Neural cell (in vitro differentiated cells): ENCODE measurements around the gene MRPS6. TPM values are rescaled to one million over a fixed set of nuclear protein-coding genes. Genes with fewer than 3 reads are reported as not detected.

Source experiments
- H2AFZ ChIP-seq: fragments of 200-600, 300-800 bp; sonication (generic), shearing (Covaris generic); 2 replicates; pipeline ENCODE4 v1.6.0; 2014; ENCODE audit warnings: low read depth, mild to moderate bottlenecking, antibody characterized with exemption, low read length, moderate library complexity
- H3F3A ChIP-seq: fragments of 200-600 bp; shearing (Covaris generic); 2 replicates; pipeline ENCODE4 v1.6.1; 2016; ENCODE audit warnings: mild to moderate bottlenecking, moderate library complexity, mixed read lengths, antibody characterized with exemption, low read length; ENCODE audit not compliant: insufficient read depth, poor library complexity, severe bottlenecking
- H3K27ac ChIP-seq: fragments of 200-600, 300-800 bp; sonication (generic), shearing (Covaris generic); 2 replicates; pipeline ENCODE4 v1.5.1; 2014; ENCODE audit warnings: mild to moderate bottlenecking, low read length, moderate library complexity
- H3K27me3 ChIP-seq: fragments of 300-800, 200-600 bp; sonication (generic), shearing (Covaris generic); 2 replicates; pipeline ENCODE4 v1.6.0; 2014; ENCODE audit warnings: mild to moderate bottlenecking, low read depth, low read length, moderate library complexity; ENCODE audit not compliant: insufficient read depth
- H3K36me3 ChIP-seq: fragments of 300-800, 200-600 bp; sonication (generic), shearing (Covaris generic); 2 replicates; pipeline ENCODE4 v1.5.1; 2014; ENCODE audit warnings: mild to moderate bottlenecking, antibody characterized with exemption, low read length, moderate library complexity; ENCODE audit not compliant: insufficient read depth
- H3K4me2 ChIP-seq: fragments of 300-800, 200-600 bp; sonication (generic), shearing (Covaris generic); 2 replicates; pipeline ENCODE4 v1.6.0; 2014; ENCODE audit warnings: mild to moderate bottlenecking, low read length
- H3K4me3 ChIP-seq: fragments of 300-800, 200-600 bp; sonication (generic), shearing (Covaris generic); 2 replicates; pipeline ENCODE4 v1.5.1; 2014; ENCODE audit warnings: mild to moderate bottlenecking, low read length, moderate library complexity
- H3K79me2 ChIP-seq: fragments of 200-600 bp; shearing (Covaris generic); replicated peaks from 2 replicates; pipeline ENCODE4 v1.6.0; 2014; ENCODE audit warnings: mild to moderate bottlenecking, low read length, moderate library complexity; ENCODE audit not compliant: insufficient read depth
- H3K9ac ChIP-seq: fragments of 300-800, 200-600 bp; sonication (generic), shearing (Covaris generic); 2 replicates; pipeline ENCODE4 v1.6.1; 2016; ENCODE audit warnings: mild to moderate bottlenecking, low read length, mixed read lengths
- H3K9me2 ChIP-seq: fragments of 200-600 bp; shearing (Covaris generic); 2 replicates; pipeline ENCODE4 v1.6.1; 2016; ENCODE audit warnings: mild to moderate bottlenecking, low read length, mixed read lengths; ENCODE audit not compliant: insufficient read depth
- H3K9me3 ChIP-seq: fragments of 200-600, 300-800 bp; sonication (generic), shearing (Covaris generic); 2 replicates; pipeline ENCODE4 v1.6.1; 2016; ENCODE audit warnings: mild to moderate bottlenecking, mixed run types, low read length, moderate library complexity, mixed read lengths
- H4K20me1 ChIP-seq: fragments of 200-600 bp; shearing (Covaris generic); 2 replicates; pipeline ENCODE4 v1.6.1; 2016; ENCODE audit warnings: mild to moderate bottlenecking, mixed run types; ENCODE audit not compliant: insufficient read depth
- EP300 ChIP-seq: fragments of 450-650 bp; conservative IDR thresholded peaks from 2 replicates; pipeline ENCODE4 v1.6.1; 2014; ENCODE audit warnings: antibody characterized with exemption, mild to moderate bottlenecking, moderate library complexity; ENCODE audit not compliant: poor library complexity, severe bottlenecking
- EZH2 ChIP-seq: fragments of 200-600, 300-800 bp; shearing (Covaris generic), sonication (generic); IDR thresholded peaks from 2 replicates; pipeline ENCODE4 v1.6.1; 2014; ENCODE audit warnings: antibody characterized with exemption, low read length, borderline replicate concordance, mild to moderate bottlenecking; ENCODE audit not compliant: insufficient read depth, poor library complexity, severe bottlenecking
- MXI1 ChIP-seq: fragments of 450-650 bp; conservative IDR thresholded peaks from 2 replicates; pipeline ENCODE4 v1.6.1; 2014; ENCODE audit warnings: antibody characterized with exemption, mild to moderate bottlenecking; ENCODE audit not compliant: poor library complexity, severe bottlenecking
- POLR2AphosphoS5 ChIP-seq: IDR thresholded peaks from 2 replicates; pipeline ENCODE4 v1.6.1; 2012
- RAD21 ChIP-seq: fragments of 450-650 bp; conservative IDR thresholded peaks from 2 replicates; pipeline ENCODE4 v1.6.1; 2014; ENCODE audit warnings: antibody characterized with exemption, mild to moderate bottlenecking, moderate library complexity
- SMC3 ChIP-seq: fragments of 450-650 bp; conservative IDR thresholded peaks from 2 replicates; pipeline ENCODE4 v1.6.1; 2014; ENCODE audit warnings: antibody characterized with exemption, mild to moderate bottlenecking, moderate library complexity; ENCODE audit not compliant: poor library complexity
- TAF1 ChIP-seq: IDR thresholded peaks from 2 replicates; pipeline ENCODE4 v1.6.1; 2012; ENCODE audit warnings: low read depth
- polyA plus RNA-seq: library from polyadenylated mRNA; depleted of rRNA; stranded (reverse); fragments of >200 nt; gene quantifications from 2 replicates; pipeline ENCODE4 v1.2.3, GENCODE V29; 2014
- TF ChIP-seq, protein P1 (sequence below): fragments of 450-650 bp; IDR thresholded peaks from 2 replicates; pipeline ENCODE4 v1.5.1; 2014; ENCODE audit warnings: antibody characterized with exemption, mild to moderate bottlenecking, moderate library complexity; ENCODE audit not compliant: poor library complexity, severe bottlenecking
- TF ChIP-seq, protein P2 (sequence below): IDR thresholded peaks from 2 replicates; pipeline ENCODE4 v1.6.1; 2012; ENCODE audit warnings: borderline replicate concordance

The MRPS6 gene
- polyA plus RNA-seq, 1 donor from 2014 or later: 70.1 TPM

DNA sequence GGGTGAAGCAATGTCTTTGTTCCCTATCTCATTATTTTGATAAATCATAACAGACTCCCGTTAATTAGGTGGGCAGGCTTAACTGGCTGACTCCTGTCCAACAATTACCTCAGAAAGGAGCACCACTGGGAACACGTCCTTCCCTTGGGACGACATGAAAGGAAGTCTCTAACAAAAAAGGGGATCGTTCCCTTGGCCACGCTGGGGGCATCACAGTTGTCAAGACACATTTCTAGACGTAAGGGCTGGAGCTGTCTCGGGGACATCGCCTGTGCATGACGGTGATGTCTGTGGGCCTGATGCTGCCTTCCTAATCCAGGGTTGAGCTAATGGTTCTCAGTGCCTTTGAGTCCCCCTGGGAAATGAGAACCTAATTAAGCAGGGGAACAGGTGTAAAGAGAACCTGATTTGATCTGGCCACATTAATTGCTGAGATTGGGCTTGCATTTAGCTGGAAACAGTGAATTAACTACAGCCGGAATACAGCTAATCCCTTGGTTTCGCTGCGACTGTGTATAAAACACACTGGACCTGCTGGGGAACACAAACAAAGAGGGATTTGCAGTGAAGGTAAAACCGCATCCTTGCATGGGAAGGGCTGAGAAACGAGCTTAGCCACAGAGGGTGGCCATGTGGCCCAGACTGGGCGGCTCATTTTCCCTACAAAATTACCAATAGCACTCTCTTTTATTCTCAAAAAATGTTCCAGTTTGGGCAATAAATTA, 111.8 kb downstream of the MRPS6 start:
- TF ChIP-seq EZH2 (no peak), MXI1 (no peak), RAD21 (no peak), TAF1 (no peak), POLR2AphosphoS5 (no peak), SMC3 (no peak)
- TF ChIP-seq, protein P1, sequence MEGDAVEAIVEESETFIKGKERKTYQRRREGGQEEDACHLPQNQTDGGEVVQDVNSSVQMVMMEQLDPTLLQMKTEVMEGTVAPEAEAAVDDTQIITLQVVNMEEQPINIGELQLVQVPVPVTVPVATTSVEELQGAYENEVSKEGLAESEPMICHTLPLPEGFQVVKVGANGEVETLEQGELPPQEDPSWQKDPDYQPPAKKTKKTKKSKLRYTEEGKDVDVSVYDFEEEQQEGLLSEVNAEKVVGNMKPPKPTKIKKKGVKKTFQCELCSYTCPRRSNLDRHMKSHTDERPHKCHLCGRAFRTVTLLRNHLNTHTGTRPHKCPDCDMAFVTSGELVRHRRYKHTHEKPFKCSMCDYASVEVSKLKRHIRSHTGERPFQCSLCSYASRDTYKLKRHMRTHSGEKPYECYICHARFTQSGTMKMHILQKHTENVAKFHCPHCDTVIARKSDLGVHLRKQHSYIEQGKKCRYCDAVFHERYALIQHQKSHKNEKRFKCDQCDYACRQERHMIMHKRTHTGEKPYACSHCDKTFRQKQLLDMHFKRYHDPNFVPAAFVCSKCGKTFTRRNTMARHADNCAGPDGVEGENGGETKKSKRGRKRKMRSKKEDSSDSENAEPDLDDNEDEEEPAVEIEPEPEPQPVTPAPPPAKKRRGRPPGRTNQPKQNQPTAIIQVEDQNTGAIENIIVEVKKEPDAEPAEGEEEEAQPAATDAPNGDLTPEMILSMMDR: no peak
- TF ChIP-seq, protein P2, sequence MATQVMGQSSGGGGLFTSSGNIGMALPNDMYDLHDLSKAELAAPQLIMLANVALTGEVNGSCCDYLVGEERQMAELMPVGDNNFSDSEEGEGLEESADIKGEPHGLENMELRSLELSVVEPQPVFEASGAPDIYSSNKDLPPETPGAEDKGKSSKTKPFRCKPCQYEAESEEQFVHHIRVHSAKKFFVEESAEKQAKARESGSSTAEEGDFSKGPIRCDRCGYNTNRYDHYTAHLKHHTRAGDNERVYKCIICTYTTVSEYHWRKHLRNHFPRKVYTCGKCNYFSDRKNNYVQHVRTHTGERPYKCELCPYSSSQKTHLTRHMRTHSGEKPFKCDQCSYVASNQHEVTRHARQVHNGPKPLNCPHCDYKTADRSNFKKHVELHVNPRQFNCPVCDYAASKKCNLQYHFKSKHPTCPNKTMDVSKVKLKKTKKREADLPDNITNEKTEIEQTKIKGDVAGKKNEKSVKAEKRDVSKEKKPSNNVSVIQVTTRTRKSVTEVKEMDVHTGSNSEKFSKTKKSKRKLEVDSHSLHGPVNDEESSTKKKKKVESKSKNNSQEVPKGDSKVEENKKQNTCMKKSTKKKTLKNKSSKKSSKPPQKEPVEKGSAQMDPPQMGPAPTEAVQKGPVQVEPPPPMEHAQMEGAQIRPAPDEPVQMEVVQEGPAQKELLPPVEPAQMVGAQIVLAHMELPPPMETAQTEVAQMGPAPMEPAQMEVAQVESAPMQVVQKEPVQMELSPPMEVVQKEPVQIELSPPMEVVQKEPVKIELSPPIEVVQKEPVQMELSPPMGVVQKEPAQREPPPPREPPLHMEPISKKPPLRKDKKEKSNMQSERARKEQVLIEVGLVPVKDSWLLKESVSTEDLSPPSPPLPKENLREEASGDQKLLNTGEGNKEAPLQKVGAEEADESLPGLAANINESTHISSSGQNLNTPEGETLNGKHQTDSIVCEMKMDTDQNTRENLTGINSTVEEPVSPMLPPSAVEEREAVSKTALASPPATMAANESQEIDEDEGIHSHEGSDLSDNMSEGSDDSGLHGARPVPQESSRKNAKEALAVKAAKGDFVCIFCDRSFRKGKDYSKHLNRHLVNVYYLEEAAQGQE: no peak
- no peak overlapping the region for H2AFZ ChIP-seq
- peaks cover 4% of the 10 kb centered on the region for H3K9me3 ChIP-seq
- no peak overlapping the region for H3K27ac ChIP-seq
- no peaks in the 10 kb centered on the region for H4K20me1 ChIP-seq
- no peak overlapping the region for H3K4me2 ChIP-seq
- H3K79me2 ChIP-seq: no peaks in the 10 kb centered on the region
- H3F3A ChIP-seq: no peaks in the 10 kb centered on the region
- no peaks in the 10 kb centered on the region for H3K27me3 ChIP-seq
- no peak overlapping the region for H3K9ac ChIP-seq
- no peaks in the 10 kb centered on the region for H3K36me3 ChIP-seq
- H3K4me3 ChIP-seq: no peak overlapping the region
- no peaks in the 10 kb centered on the region for H3K9me2 ChIP-seq

DNA sequence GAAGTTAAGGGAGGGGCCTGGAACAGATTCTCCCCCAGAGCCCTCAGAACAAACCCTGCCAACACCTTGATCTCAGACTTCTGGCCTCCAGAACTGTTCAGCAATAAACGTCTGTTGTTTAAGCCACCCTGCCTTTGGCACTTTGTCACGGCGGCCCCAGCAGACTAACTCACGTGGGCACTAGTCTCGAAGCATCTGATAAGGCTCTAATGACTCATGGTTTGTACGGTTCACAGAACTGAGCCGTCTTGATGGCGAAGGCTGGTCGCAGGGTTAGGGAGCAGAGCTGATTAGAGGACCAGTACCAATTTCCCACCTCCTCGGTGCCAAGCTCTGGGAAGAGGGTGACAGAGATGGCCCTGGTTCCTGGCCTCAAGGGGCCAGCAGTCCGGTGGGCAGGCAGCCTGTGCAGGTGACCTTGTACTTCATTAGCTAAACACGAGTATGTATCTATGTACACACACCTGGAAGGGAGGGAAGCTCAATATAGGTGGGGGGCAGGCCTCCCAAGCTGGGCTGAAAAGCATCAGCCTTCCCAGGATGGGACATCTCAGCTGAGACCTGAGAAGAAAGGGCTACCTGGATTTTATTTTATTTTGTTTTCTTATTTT, 112.8 kb downstream of the MRPS6 start:
- Histone ChIP-seq H3K9me3 (peaks cover 4% of the 10 kb centered on the region), H2AFZ (no peak overlapping the region), H3F3A (no peaks in the 10 kb centered on the region), H3K9ac (no peak overlapping the region), H3K4me3 (no peak overlapping the region), H3K9me2 (no peaks in the 10 kb centered on the region), H3K36me3 (no peaks in the 10 kb centered on the region), H4K20me1 (no peaks in the 10 kb centered on the region), H3K4me2 (no peak overlapping the region), H3K79me2 (no peaks in the 10 kb centered on the region), H3K27ac (no peak overlapping the region), H3K27me3 (no peaks in the 10 kb centered on the region)
- TF ChIP-seq TAF1 (no peak), MXI1 (no peak), RAD21 (no peak), EP300 (no peak), EZH2 (no peak), SMC3 (no peak), POLR2AphosphoS5 (no peak)
- TF ChIP-seq, protein P2: no peak
- TF ChIP-seq, protein P1: no peak
